IMR-90 (cell line): ENCODE measurements around the gene TRIM71. TPM values are rescaled to one million over a fixed set of nuclear protein-coding genes. Genes with fewer than 3 reads are reported as not detected.

ENCODE experiments used
- ATAC-seq: fragments of 200-7000 bp; cut with Tn5 transposase; 2 replicates; pipeline ENCODE4 v1.9.1; 2020; ENCODE audit warnings: low read depth, mild to moderate bottlenecking, moderate library complexity
- BruUV-seq: library from RNA; stranded (reverse); fragments of 400-500 nt; replicated peaks from 2 replicates; lab custom pipeline; 2021; lab: Mats Ljungman, UMichigan
- CTCF ChIA-PET: fragments of 300-600 bp; formaldehyde crosslinking; extraction: SDS; loops from one replicate; lab custom pipeline; 2021; ENCODE audit warnings: antibody characterized with exemption; lab: Yijun Ruan, JAX
- POLR2A ChIA-PET: fragments of 300-600 bp; sonication (Branson Sonifier 250); formaldehyde crosslinking; loops from one replicate; lab custom pipeline; 2022; ENCODE audit warnings: antibody characterized with exemption; ENCODE audit not compliant: unreplicated experiment; lab: Charles Lee
- DNase-seq: peaks from one replicate; pipeline ENCODE4 v3.0.0; 2013
- H2AFZ ChIP-seq: replicated peaks from 2 replicates; pipeline ENCODE3; 2013; ENCODE audit warnings: low read length, mild to moderate bottlenecking; ENCODE audit not compliant: poor library complexity
- H2AK5ac ChIP-seq: 2 replicates; pipeline ENCODE4 v1.6.1; 2013; ENCODE audit warnings: low read depth, low read length, inconsistent platforms
- H2AK9ac ChIP-seq: replicated peaks from 2 replicates; pipeline ENCODE3; 2013; ENCODE audit warnings: mild to moderate bottlenecking, low read depth, low read length, moderate library complexity; ENCODE audit not compliant: poor library complexity
- H2BK120ac ChIP-seq: 2 replicates; pipeline ENCODE4 v1.6.1; 2013; ENCODE audit warnings: low read depth, low read length, inconsistent platforms
- H2BK15ac ChIP-seq: 3 replicates; pipeline ENCODE4 v1.6.1; 2013; ENCODE audit warnings: low read depth, low read length, inconsistent platforms
- H2BK20ac ChIP-seq: 2 replicates; pipeline ENCODE4 v1.6.1; 2013; ENCODE audit warnings: low read depth, mild to moderate bottlenecking, inconsistent platforms, low read length, moderate library complexity
- H2BK5ac ChIP-seq: 2 replicates; pipeline ENCODE4 v1.6.1; 2013; ENCODE audit warnings: mild to moderate bottlenecking, low read depth, low read length, inconsistent platforms; ENCODE audit not compliant: poor library complexity, severe bottlenecking
- H3K14ac ChIP-seq: replicated peaks from 2 replicates; pipeline ENCODE4 v1.6.1; 2013; ENCODE audit warnings: low read depth, low read length, inconsistent platforms
- H3K18ac ChIP-seq: 2 replicates; pipeline ENCODE4 v1.6.1; 2013; ENCODE audit warnings: low read depth, low read length, control low read depth
- H3K23ac ChIP-seq: 2 replicates; pipeline ENCODE4 v1.6.1; 2013; ENCODE audit warnings: low read depth, low read length, inconsistent platforms
- H3K27ac ChIP-seq: 2 replicates; pipeline ENCODE4 v1.5.1; 2013; ENCODE audit warnings: mild to moderate bottlenecking, control low read depth, low read length; ENCODE audit not compliant: insufficient read depth
- H3K27me3 ChIP-seq: 2 replicates; pipeline ENCODE4 v1.6.1; 2013; ENCODE audit warnings: low read length; ENCODE audit not compliant: control insufficient read depth, insufficient read depth
- H3K36me3 ChIP-seq: 2 replicates; pipeline ENCODE4 v1.6.1; 2013; ENCODE audit warnings: low read length, mixed read lengths; ENCODE audit not compliant: control insufficient read depth, insufficient read depth
- H3K4ac ChIP-seq: 2 replicates; pipeline ENCODE4 v1.6.1; 2013; ENCODE audit warnings: low read depth, low read length, inconsistent platforms
- H3K4me1 ChIP-seq: 2 replicates; pipeline ENCODE4 v1.6.1; 2013; ENCODE audit warnings: low read length, mixed read lengths; ENCODE audit not compliant: control insufficient read depth, insufficient read depth
- H3K4me2 ChIP-seq: 2 replicates; pipeline ENCODE4 v1.6.1; 2013; ENCODE audit warnings: low read depth, mild to moderate bottlenecking, control low read depth, low read length, moderate library complexity
- H3K4me3 ChIP-seq: 2 replicates; pipeline ENCODE4 v1.5.1; 2013; ENCODE audit warnings: low read depth, mild to moderate bottlenecking, control low read depth, low read length, moderate library complexity; ENCODE audit not compliant: insufficient read depth
- H3K56ac ChIP-seq: 2 replicates; pipeline ENCODE4 v1.6.1; 2013; ENCODE audit warnings: low read length, inconsistent platforms; ENCODE audit not compliant: insufficient read depth; ENCODE audit errors: extremely low read depth
- H3K79me1 ChIP-seq, 2 experiments: 2 replicates each; pipeline ENCODE4 v1.6.1; 2013; ENCODE audit warnings: low read length in 2 of 2, inconsistent platforms in 1 of 2, low read depth in 1 of 2
- H3K9ac ChIP-seq: 2 replicates; pipeline ENCODE4 v1.6.1; 2013; ENCODE audit warnings: low read depth, low read length, control low read depth
- H3K9me1 ChIP-seq: 2 replicates; pipeline ENCODE4 v1.6.1; 2013; ENCODE audit warnings: low read length, inconsistent platforms; ENCODE audit not compliant: insufficient read depth
- H3K9me3 ChIP-seq: 2 replicates; pipeline ENCODE4 v1.6.1; 2013; ENCODE audit warnings: low read length; ENCODE audit not compliant: control insufficient read depth, insufficient read depth
- H4K20me1 ChIP-seq: 2 replicates; pipeline ENCODE4 v1.6.1; 2013; ENCODE audit warnings: low read length, inconsistent platforms; ENCODE audit not compliant: insufficient read depth
- H4K5ac ChIP-seq: 2 replicates; pipeline ENCODE4 v1.6.1; 2013; ENCODE audit warnings: mild to moderate bottlenecking, low read depth, low read length, control low read depth
- H4K8ac ChIP-seq, 2 experiments: 2 replicates each; pipeline ENCODE4 v1.6.1; 2013; ENCODE audit warnings: low read depth in 2 of 2, low read length in 2 of 2, control low read depth in 1 of 2, inconsistent platforms in 1 of 2
- H4K91ac ChIP-seq: 2 replicates; pipeline ENCODE4 v1.6.1; 2013; ENCODE audit warnings: low read depth, low read length, inconsistent platforms; ENCODE audit not compliant: insufficient read depth
- CHD1 ChIP-seq: IDR thresholded peaks from 2 replicates; pipeline ENCODE4 v1.6.1; 2012; ENCODE audit warnings: low read depth, low read length, improper control_type of control experiment
- FOS ChIP-seq: fragments of 150-350 bp; IDR thresholded peaks from 2 replicates; pipeline ENCODE4 v1.6.1; 2016; ENCODE audit warnings: low read depth, low read length
- MAFK ChIP-seq: IDR thresholded peaks from 2 replicates; pipeline ENCODE4 v1.6.1; 2012; ENCODE audit warnings: low read depth, low read length, improper control_type of control experiment
- MAZ ChIP-seq: IDR thresholded peaks from 2 replicates; pipeline ENCODE4 v1.6.1; 2012; ENCODE audit warnings: low read depth, mild to moderate bottlenecking, low read length, improper control_type of control experiment, moderate library complexity, borderline replicate concordance
- MXI1 ChIP-seq: IDR thresholded peaks from 2 replicates; pipeline ENCODE4 v1.6.1; 2012; ENCODE audit warnings: low read depth, mild to moderate bottlenecking, low read length, moderate library complexity, borderline replicate concordance
- RCOR1 ChIP-seq: IDR thresholded peaks from 2 replicates; pipeline ENCODE4 v1.6.1; 2012; ENCODE audit warnings: mild to moderate bottlenecking, low read length, improper control_type of control experiment; ENCODE audit not compliant: insufficient replicate concordance
- SMC3 ChIP-seq: fragments of 150-350 bp; IDR thresholded peaks from 2 replicates; pipeline ENCODE4 v1.6.1; 2016; ENCODE audit warnings: low read depth, mild to moderate bottlenecking, antibody characterized with exemption, low read length, moderate library complexity
- WGBS, 2 experiments: methylation state at CpG; one replicate each; pipeline versions ENCODE4 v1.1.5 to v1.1.7; 2013; ENCODE audit warnings: missing lambda C conversion rate in 2 of 2; ENCODE audit not compliant: insufficient read length in 1 of 2; ENCODE audit errors: extremely low coverage in 2 of 2; 5-methylcytosine and 5-hydroxymethylcytosine counted together
- dilution Hi-C: fragments of 300-500 bp; cut with HindIII; formaldehyde crosslinking; loops from one replicate; pipeline ENCODE4 v1.14.3; 2018; ENCODE audit warnings: low sequenced_read_pairs; ENCODE audit not compliant: unreplicated experiment
- in situ Hi-C: fragments of 300-500 bp; cut with MboI; formaldehyde crosslinking; loops from 3 replicates; pipeline ENCODE4 v1.14.3; 2019; ENCODE audit warnings: low sequenced_read_pairs, inconsistent platforms, mixed read lengths
- intact Hi-C: fragments of 100-400 bp; cut with micrococcal nuclease; formaldehyde crosslinking; loops from 2 replicates; pipeline ENCODE4 v1.10.0; 2022
- polyA plus RNA-seq, 3 experiments: library from polyadenylated mRNA; depleted of rRNA; stranded (reverse); fragments of >200 nt; gene quantifications; 2 replicates each; pipeline ENCODE4 v1.2.3, GENCODE V29; 2012; ENCODE audit warnings: low replicate concordance in 1 of 3
- total RNA-seq: library from RNA; depleted of rRNA; stranded (reverse); fragments of >200 nt; gene quantifications from 2 replicates; pipeline ENCODE4 v1.2.3, GENCODE V29; 2012
- TF ChIP-seq, protein P1 (sequence below): fragments of 150-350 bp; IDR thresholded peaks from 2 replicates; pipeline ENCODE4 v1.6.1; 2017; ENCODE audit warnings: mild to moderate bottlenecking, antibody characterized with exemption, low read length, low read depth
- TF ChIP-seq, protein P2 (sequence below): fragments of 150-350 bp; IDR thresholded peaks from 2 replicates; pipeline ENCODE4 v1.6.1; 2016; ENCODE audit warnings: low read depth, mild to moderate bottlenecking, low read length, moderate library complexity, borderline replicate concordance
- TF ChIP-seq, protein P3 (sequence below): conservative IDR thresholded peaks from 2 replicates; pipeline ENCODE4 v1.5.1; 2012; ENCODE audit warnings: mild to moderate bottlenecking, low read depth, low read length, improper control_type of control experiment

The TRIM71 gene
- total and polyA plus RNA-seq, 2 of the 4 experiments (the other 2 are of a cell fraction) = not detected

DNA sequence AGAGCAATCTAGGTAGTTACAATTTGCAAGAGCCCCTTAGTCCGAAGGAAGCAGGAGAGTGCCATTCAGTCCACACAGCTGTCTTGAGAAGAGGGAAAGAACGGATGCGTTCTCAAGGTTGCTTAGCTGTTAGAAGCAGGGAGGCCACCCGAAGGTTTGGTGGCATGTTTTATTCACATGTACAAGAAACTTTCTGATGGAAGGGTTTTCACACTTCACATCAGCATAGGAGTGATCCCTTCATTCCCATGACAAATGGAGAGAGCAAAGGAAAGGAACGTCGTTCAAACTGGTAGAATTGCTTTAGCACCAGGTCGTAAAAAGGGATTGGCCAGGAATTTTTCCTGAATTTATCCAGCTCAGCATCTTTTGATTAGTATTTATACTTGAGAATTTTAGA is 53.5 kb downstream of the TRIM71 start:
- H3K4me3 ChIP-seq = no peak overlapping the region
- no peaks in the 10 kb centered on the region for H3K9me3 ChIP-seq
- CTCF ChIA-PET = interaction anchor here (1.0 kb wide), 1 partner anchor 29 kb away, joined by 4 read pairs; no protein-coding TSS in a partner anchor
- no peak overlapping the region for H3K4ac ChIP-seq
- H2BK120ac ChIP-seq = no peak overlapping the region
- no TSS peak for BruUV-seq
- dilution Hi-C loops = no loop called here
- DNase-seq (no peak), ATAC-seq (no peak)
- in situ Hi-C loops = no loop called here
- H3K27me3 ChIP-seq = peaks cover 14% of the 10 kb centered on the region
- no peak overlapping the region for H2AK9ac ChIP-seq
- H2AFZ ChIP-seq = no peak overlapping the region
- H3K56ac ChIP-seq = no peak overlapping the region
- TF ChIP-seq, protein P1, sequence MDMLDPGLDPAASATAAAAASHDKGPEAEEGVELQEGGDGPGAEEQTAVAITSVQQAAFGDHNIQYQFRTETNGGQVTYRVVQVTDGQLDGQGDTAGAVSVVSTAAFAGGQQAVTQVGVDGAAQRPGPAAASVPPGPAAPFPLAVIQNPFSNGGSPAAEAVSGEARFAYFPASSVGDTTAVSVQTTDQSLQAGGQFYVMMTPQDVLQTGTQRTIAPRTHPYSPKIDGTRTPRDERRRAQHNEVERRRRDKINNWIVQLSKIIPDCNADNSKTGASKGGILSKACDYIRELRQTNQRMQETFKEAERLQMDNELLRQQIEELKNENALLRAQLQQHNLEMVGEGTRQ = no peak
- TF ChIP-seq, protein P2, sequence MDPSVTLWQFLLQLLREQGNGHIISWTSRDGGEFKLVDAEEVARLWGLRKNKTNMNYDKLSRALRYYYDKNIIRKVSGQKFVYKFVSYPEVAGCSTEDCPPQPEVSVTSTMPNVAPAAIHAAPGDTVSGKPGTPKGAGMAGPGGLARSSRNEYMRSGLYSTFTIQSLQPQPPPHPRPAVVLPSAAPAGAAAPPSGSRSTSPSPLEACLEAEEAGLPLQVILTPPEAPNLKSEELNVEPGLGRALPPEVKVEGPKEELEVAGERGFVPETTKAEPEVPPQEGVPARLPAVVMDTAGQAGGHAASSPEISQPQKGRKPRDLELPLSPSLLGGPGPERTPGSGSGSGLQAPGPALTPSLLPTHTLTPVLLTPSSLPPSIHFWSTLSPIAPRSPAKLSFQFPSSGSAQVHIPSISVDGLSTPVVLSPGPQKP = no peak
- no peak for TF ChIP-seq MAZ
- TF ChIP-seq, protein P3, sequence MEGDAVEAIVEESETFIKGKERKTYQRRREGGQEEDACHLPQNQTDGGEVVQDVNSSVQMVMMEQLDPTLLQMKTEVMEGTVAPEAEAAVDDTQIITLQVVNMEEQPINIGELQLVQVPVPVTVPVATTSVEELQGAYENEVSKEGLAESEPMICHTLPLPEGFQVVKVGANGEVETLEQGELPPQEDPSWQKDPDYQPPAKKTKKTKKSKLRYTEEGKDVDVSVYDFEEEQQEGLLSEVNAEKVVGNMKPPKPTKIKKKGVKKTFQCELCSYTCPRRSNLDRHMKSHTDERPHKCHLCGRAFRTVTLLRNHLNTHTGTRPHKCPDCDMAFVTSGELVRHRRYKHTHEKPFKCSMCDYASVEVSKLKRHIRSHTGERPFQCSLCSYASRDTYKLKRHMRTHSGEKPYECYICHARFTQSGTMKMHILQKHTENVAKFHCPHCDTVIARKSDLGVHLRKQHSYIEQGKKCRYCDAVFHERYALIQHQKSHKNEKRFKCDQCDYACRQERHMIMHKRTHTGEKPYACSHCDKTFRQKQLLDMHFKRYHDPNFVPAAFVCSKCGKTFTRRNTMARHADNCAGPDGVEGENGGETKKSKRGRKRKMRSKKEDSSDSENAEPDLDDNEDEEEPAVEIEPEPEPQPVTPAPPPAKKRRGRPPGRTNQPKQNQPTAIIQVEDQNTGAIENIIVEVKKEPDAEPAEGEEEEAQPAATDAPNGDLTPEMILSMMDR = no peak
- TF ChIP-seq CHD1 = no peak
- TF ChIP-seq MAFK = no peak
- no peak for TF ChIP-seq FOS
- TF ChIP-seq MXI1 = no peak
- no peak for TF ChIP-seq SMC3
- TF ChIP-seq RCOR1 = no peak
- H3K27ac ChIP-seq = no peak overlapping the region
- H3K36me3 ChIP-seq = no peaks in the 10 kb centered on the region
- no peak overlapping the region for H3K23ac ChIP-seq
- H3K18ac ChIP-seq = no peak overlapping the region
- no peak overlapping the region for H4K8ac ChIP-seq
- H4K20me1 ChIP-seq = no peaks in the 10 kb centered on the region
- no peak overlapping the region for H2BK15ac ChIP-seq
- 80% methylated on average over 2 of the region's 7 CpGs; no CpG with 5 or more reads in 1 of the 2 experiments for WGBS, 2 experiments
- POLR2A ChIA-PET = no interaction called here
- no peaks in the 10 kb centered on the region for H3K4me1 ChIP-seq
- intact Hi-C loops = no loop called here
- H2BK20ac ChIP-seq = no peak overlapping the region
- H4K5ac ChIP-seq = no peak overlapping the region
- H2AK5ac ChIP-seq = no peak overlapping the region
- H3K9ac ChIP-seq = no peak overlapping the region
- H3K14ac ChIP-seq = no peak overlapping the region
- no peaks in the 10 kb centered on the region for H3K9me1 ChIP-seq
- no peak overlapping the region for H3K4me2 ChIP-seq
- H4K91ac ChIP-seq = no peak overlapping the region
- H2BK5ac ChIP-seq = no peak overlapping the region
- H3K79me1 ChIP-seq = no peaks in the 10 kb centered on the region
